Left ventricle myocardium inferior (tissue), 1 donor: ENCODE results near the gene RPP25. TPM values are rescaled to one million over a fixed set of nuclear protein-coding genes. Genes with fewer than 3 reads are reported as not detected.

ENCODE experiments used
- DNase-seq: peaks from one replicate; pipeline ENCODE4 v3.0.0-alpha.2; 2020
- H3K27ac ChIP-seq: fragments of 200-600 bp; replicated peaks from 2 replicates; pipeline ENCODE4 v1.8.0; 2021
- H3K27me3 ChIP-seq: fragments of 200-600 bp; 2 replicates; pipeline ENCODE4 v1.8.0; 2021; ENCODE audit warnings: low read depth
- H3K36me3 ChIP-seq: fragments of 200-600 bp; 2 replicates; pipeline ENCODE4 v1.8.0; 2021
- H3K4me1 ChIP-seq: fragments of 200-600 bp; 2 replicates; pipeline ENCODE4 v1.8.0; 2021
- H3K4me3 ChIP-seq: fragments of 200-600 bp; 2 replicates; pipeline ENCODE4 v1.8.0; 2021; ENCODE audit warnings: mild to moderate bottlenecking, moderate library complexity
- H3K9me3 ChIP-seq: fragments of 200-600 bp; replicated peaks from 2 replicates; pipeline ENCODE4 v1.8.0; 2021
- intact Hi-C: fragments of 100-400 bp; cut with micrococcal nuclease; formaldehyde crosslinking; loops from one replicate; pipeline ENCODE4 v1.11.0; 2022
- total RNA-seq: library from RNA; stranded (reverse); fragmentation: NEBNext Ultra II Directional; extraction: Animal tissue kit (Norgen Biotek cat#: 25700); gene quantifications from one replicate; pipeline ENCODE4 v1.2.1, GENCODE V29; 2021
- TF ChIP-seq, protein P1 (sequence below): fragments of 200-600 bp; IDR thresholded peaks from 2 replicates; pipeline ENCODE4 v1.8.0; 2021; ENCODE audit warnings: antibody characterized with exemption, mild to moderate bottlenecking, borderline replicate concordance
- donor health status: DM: no; HTN: yes; CAD: no; lungs with severe emphysema.

RPP25 gene
- total RNA-seq, 1 donor from 2014 or later, result 2.4 TPM

DNA sequence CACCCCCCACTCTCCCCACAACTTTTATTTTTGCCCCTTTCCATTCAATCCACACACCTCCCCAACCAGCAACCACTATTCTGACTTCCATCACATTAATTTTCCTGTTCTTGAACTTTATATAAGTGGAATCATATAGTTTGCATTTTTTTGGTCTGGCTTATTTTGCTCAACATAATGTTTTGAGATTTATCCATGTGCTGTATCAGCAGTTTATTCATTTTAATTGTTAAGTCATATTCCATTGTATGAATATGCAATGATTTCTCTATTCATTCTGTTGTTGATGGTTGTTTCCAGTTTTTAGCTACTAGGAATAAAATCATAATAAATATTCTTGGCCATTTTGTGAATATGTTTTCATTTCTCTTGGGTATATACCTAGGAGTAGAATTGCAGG, 33.0 kb upstream of the RPP25 start:
- Histone ChIP-seq H3K9me3 (no peaks in the 10 kb centered on the region), H3K4me3 (no peak overlapping the region), H3K27me3 (peaks cover 36% of the 10 kb centered on the region), H3K27ac (no peak overlapping the region), H3K36me3 (no peaks in the 10 kb centered on the region), H3K4me1 (no peaks in the 10 kb centered on the region)
- TF ChIP-seq, protein P1, sequence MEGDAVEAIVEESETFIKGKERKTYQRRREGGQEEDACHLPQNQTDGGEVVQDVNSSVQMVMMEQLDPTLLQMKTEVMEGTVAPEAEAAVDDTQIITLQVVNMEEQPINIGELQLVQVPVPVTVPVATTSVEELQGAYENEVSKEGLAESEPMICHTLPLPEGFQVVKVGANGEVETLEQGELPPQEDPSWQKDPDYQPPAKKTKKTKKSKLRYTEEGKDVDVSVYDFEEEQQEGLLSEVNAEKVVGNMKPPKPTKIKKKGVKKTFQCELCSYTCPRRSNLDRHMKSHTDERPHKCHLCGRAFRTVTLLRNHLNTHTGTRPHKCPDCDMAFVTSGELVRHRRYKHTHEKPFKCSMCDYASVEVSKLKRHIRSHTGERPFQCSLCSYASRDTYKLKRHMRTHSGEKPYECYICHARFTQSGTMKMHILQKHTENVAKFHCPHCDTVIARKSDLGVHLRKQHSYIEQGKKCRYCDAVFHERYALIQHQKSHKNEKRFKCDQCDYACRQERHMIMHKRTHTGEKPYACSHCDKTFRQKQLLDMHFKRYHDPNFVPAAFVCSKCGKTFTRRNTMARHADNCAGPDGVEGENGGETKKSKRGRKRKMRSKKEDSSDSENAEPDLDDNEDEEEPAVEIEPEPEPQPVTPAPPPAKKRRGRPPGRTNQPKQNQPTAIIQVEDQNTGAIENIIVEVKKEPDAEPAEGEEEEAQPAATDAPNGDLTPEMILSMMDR, result no peak
- no peak for DNase-seq
- intact Hi-C loops, result no loop called here

DNA sequence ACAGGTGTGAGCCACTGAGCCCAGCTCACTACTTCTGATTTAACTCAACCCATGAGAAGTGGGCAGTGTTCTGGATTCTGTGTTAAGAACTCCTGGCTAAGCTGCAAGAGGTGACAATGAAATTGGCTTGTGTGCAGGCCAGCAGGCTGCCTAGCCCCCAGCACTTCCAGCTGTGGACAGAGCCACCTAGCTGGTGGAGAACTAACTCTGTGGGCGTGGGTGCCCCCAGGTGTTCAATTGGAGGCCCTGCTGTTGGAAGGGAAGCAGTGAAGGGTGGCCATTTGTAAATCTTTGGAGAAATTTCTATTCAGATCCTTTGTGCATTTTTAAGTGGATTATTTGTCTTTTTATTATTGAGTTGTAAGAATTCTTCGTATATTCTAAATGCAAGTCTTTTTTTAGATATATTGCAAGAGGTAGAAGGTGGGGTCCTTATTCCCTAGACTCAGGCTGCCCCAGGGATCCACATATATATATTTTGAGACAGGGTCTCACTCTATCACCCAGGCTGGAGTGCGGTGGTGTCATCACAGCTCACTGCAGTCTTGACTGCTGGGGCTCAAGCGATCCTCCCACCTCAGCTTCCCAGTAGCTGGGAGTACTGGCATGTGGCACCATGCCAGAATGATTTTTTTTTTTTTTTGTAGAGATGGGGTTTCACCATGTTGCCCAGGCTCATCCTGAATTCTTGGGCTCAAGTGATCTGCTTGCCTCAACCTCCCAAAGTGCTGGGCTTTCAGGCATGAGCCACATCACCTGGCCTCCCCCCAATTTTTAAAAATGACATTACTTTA, 31.6 kb upstream of the RPP25 start:
- Histone ChIP-seq H3K4me3 (no peak overlapping the region), H3K27me3 (peaks cover 39% of the 10 kb centered on the region), H3K27ac (no peak overlapping the region), H3K9me3 (no peaks in the 10 kb centered on the region), H3K4me1 (no peaks in the 10 kb centered on the region), H3K36me3 (no peaks in the 10 kb centered on the region)
- intact Hi-C loops, result no loop called here
- TF ChIP-seq, protein P1, result peak; percentile 47
- no peak for DNase-seq

DNA sequence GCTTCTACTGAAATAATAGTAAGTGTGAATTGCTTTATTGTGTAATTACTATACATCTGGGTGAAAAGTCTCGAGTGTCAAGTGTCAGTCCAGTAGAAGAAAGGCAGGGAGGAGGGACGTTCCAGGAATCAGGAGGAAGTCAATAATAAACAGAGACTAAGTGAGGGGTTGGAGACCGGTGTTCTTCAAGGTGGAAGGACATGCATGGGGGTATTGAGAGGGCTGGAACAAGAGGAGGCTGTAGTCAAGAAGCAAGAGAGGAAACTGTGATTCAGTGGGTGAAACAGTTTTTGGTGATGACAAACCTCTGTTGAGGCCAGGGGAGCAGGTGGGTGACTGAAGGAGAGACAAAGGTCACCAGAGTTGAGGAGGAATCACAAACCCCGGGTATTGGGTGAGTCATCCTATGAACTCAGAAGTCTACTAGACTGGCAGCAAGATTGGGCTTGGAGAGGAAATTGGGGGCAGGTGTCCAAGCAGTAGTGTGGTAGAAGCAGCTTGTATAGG, 27.2 kb upstream of the RPP25 start:
- peaks cover 54% of the 10 kb centered on the region for H3K27me3 ChIP-seq
- no peaks in the 10 kb centered on the region for H3K4me1 ChIP-seq
- no peak overlapping the region for H3K4me3 ChIP-seq
- H3K27ac ChIP-seq, result no peak overlapping the region
- intact Hi-C loops, result no loop called here
- TF ChIP-seq, protein P1, result no peak
- H3K9me3 ChIP-seq, result no peaks in the 10 kb centered on the region
- no peaks in the 10 kb centered on the region for H3K36me3 ChIP-seq
- no peak for DNase-seq

DNA sequence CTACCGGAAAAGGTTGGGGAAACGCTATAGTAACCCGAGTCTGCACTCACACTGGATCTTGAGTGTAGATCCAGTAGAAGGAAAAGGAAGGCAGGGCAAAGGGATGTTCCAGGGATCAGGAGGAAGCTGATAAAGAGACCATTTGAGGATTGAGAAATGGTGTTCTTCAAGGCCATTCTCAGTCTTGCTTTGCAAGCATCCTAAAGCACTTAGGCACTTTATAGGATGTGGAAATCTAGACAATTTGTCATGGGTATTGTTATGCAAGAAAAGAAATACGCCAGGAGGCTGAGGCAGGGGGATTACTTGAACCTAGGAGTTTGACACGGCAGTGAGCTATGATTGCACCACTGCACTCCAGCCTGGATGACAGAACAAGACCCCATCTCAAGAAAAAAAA, 25.6 kb upstream of the RPP25 start:
- H3K4me1 ChIP-seq, result no peaks in the 10 kb centered on the region
- H3K27ac ChIP-seq, result no peak overlapping the region
- no peak overlapping the region for H3K4me3 ChIP-seq
- TF ChIP-seq, protein P1, result no peak
- H3K36me3 ChIP-seq, result no peaks in the 10 kb centered on the region
- intact Hi-C loops, result no loop called here
- peaks cover 54% of the 10 kb centered on the region for H3K27me3 ChIP-seq
- DNase-seq, result no peak
- H3K9me3 ChIP-seq, result no peaks in the 10 kb centered on the region

DNA sequence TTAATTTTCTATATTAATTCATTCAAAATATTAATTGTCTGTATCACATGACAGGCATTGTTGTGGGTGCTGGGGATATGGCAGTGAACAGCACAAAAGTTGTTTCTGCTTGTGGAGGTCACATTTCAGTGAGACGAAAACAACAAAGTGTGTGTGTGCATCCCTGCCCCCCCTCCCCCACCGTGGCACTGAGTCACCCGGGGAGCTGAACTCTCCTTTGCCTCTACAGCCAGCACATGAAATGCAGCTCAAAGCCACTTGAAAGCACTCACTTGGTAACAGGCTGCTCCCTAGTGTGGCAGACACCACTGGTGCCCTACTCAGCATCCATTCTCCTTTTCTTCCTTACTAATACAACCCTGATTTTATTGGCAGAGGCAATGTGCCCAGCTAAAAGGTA, 21.9 kb upstream of the RPP25 start:
- Histone ChIP-seq H3K27me3 (peaks cover 25% of the 10 kb centered on the region), H3K4me3 (no peak overlapping the region), H3K9me3 (no peaks in the 10 kb centered on the region), H3K4me1 (no peaks in the 10 kb centered on the region), H3K27ac (no peak overlapping the region), H3K36me3 (no peaks in the 10 kb centered on the region)
- DNase-seq, result no peak
- TF ChIP-seq, protein P1, result no peak
- intact Hi-C loops, result no loop called here
